GM21390 (cell line): Measurements from ENCODE around the gene GBGT1.

Experiments used
- ATAC-seq: cut with Tn5 transposase; IDR thresholded peaks from one replicate; pipeline ENCODE4 v1.9.1; 2021; ENCODE audit not compliant: unreplicated experiment

Gene GBGT1

DNA sequence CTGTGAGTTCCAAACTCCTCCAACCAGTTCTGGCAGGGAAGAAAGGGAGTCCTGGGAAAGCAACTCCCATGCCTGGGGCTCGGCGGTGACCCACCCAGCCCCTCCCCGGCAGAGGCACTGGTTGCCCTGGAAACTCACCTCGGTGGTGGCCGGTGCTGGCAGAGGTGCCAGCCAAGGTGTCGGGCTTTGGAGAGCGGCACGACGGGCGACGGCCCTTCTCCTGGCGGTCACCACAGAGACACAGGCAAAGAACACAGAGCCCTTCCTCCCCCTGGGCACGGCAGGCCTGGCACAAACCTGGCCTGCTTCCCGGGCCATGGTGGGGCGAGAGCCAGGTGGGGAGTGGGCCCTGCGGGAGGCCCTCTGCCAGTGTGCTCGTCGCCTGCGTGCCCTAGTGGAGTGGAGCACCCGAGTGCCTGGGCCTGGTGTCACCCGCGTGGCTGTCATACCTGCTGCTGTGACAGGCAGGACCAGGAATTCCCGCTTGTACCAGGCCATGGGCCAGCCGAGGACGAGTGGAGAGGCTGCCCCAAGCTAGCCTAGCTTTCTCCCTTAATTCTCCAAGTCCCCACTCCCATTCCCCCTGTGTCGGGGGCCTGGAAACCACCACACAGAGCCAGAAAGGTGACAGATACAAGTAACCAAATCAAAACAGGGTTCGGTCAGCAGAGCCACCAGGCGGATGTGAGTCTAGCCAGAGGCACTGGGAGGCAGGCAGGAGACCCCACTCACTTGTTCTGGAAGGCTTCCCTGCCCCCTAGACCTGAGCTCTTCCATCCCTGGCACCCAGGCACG, 34.5 kb downstream of the GBGT1 start:
- ATAC-seq: no peak

DNA sequence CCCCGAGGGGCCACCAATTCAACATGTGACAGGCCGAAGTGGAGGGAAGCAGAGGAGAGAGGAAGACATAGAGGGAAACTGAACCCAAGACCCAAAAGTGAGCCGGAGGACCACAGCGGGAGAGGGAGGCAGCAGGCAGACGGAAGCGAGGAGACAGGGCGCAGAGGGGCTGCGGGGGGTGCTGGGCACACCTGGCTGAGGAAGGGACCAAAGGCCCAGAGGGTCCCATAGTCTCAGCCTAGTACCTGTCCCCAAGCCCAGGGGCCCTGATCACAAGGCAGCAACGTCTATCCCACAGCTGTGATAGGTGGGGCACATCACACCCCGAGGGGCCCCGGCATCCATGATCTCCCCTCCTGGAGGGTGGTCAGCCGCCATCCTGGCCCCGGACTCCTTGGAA, 35.6 kb downstream of the GBGT1 start:
- no peak for ATAC-seq

DNA sequence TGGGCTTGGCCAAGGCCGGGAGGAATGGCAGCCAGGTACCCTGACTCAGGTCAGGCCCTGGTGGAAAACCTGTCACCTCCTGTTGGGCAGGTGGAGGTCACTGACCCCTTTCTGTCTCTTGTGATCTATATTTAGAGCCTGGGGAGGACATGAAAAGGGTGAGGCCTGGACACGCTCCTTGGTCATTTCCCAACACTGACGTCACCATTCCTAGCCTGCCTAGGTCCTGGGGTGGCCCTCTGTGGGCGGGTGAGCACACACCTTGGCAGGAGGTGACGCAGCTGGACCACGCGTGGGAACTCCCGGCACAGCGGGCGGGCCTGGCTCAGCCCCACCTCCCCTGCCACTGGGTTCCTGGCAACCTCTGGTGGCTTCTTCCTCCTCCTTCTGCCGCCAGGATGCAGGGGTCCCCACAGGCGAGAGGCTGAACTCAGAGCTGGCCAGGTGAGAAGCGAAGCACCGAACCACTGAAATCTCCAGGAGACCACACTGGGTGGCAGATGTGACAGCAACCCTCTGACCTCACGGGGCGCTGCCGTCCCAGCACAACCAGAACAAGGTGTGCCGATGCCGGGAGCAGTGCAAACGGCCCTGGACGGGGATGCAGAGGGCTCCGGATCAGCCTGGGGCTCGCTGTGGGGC, 36.3 kb downstream of the GBGT1 start:
- ATAC-seq: no peak

DNA sequence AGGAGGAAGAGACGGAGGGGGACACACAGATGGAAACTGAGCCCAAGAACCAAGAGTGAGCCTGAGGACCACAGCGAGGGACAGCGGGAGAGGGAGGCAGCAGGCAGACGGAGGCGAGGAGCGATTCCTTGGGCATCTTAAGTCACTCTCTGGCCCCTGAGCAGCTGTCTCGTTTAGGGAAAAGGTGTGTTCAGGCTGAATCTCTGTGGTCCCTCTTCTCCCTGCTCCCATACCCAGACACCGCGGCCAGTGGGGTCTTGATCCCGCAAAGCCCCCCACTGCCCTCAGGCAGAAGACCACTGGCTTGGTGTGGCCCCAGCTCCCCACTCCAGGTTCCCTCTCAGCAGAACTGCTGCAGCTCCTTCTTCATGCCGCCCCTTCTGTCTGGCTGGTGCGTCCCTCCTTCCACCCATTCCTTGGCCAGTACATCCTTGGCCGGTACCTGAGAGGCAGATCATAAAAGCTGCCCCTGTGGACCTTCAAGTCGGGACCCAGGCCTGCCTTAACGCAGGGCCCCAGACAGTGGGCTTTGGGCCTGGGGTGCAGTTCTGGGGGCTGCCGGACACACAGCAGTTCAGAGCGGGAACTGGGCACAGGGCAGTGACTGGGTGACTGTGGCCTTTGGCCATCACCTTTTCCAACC, 36.9 kb downstream of the GBGT1 start:
- no peak for ATAC-seq

DNA sequence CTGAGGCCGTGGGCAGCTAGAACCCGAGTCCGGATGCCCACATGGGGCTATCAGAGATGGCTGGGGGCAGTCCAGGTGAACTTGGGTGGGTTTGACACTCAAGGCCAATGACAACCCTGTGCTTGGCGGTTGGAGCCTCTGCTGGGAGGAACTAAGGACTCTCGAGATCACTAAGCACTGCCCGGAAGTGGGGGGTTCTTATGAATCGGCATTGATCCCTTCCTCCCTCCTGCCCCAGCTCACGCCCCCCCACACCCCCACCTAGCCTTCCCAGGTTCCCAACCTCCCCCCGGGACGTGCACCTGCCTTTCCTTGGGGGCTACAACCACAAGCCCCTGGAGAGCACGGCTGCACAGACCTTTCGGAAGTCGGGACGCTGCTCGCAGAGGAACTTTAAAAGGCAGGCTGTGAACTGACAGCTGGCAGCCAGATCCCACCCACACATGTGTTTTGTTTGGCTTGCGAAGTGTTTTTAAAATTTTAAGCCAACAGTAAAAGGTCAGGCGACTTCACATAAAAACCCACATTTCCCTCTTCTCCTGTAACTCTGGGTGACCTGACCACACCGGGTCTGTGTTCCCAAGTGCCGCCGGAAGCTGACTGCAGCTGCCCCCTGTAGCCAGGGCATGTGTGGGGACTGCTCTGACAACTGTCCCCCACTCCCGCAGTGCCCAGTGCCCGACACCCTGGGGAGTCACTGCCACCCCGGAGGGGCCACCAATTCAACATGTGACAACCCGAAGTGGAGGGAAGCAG, 37.6 kb downstream of the GBGT1 start:
- no peak for ATAC-seq

DNA sequence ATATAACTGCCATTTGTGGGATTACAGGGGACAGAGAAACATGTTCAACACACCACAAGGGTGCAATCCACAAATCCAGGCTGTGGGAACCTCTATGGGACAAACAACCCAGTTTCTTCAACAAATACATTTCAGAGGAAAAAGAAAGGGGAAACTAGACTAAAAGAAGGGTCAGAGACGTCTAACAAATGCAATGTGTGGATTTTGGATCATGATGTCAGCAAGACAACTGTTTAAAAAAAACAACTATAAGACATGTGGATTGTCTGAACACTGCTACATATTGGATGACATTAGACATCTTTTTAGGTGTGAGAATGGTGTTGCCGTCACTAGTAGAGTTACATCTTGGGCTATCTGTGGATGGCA, 38.8 kb downstream of the GBGT1 start:
- no peak for ATAC-seq

DNA sequence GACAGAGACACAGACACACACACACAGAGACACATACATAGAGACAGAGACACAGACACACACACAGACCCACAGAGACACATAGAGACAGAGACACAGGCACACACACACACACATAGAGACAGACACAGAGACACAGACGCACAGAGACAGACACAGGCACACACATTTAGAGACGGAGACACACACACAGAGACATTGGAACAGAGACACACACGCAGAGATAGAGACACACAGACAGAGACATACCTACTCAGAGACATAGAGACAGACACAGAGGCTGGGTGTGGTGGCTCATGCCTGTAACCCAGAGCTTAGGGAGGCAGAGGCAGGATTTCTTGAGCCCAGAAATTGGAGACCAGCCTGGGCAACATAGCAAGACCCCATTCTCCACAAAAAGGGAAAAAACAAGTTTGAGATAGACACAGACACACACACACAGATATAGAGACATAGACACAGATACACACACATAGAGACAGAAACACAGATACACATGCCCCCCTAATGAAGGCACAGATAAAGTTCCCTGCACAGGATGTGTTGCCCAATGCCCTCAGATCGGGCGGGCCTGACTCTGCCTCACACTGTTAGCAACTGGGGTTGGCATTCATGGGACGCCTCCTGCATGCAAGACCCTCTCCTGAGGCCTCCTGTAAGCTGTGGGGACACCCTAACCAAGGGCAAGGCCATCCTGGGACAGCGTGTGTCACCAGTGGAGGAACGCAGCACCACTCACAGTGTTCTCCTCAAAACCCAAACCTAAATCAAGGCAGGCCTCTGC, 39.4 kb downstream of the GBGT1 start:
- ATAC-seq: no peak

DNA sequence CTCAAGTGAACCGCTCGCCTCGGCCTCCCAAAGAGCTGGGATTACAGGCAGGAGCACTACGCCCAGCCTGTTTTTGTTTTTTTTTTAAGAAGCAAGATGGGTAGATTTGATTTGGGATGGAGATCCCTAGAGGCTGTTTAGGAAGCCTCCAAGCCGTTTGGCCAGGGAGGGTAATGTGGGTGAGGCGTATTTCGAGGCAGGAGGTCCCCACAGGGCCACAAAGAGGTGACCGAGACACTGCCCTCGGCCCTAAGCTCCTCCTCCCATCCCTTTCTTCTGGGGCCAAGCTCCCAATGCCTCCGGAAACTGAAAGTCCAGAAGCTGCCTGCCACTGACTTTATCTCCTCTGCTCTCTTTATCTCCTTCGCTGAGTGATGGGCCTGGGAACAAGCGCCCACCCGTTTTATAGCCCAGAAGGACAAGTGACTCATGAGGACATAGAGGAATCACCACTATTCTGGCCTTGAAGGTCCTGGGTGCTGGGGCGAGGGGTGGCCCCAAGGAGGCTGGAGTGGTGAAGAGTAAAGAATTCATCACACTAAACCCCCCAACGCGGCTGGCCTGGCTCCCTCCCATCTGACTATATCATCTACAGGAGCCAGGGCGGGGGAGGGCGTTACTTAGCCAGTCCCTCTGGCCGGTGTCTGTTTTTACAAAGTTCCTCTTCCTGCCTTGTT, 40.6 kb downstream of the GBGT1 start:
- ATAC-seq: no peak

DNA sequence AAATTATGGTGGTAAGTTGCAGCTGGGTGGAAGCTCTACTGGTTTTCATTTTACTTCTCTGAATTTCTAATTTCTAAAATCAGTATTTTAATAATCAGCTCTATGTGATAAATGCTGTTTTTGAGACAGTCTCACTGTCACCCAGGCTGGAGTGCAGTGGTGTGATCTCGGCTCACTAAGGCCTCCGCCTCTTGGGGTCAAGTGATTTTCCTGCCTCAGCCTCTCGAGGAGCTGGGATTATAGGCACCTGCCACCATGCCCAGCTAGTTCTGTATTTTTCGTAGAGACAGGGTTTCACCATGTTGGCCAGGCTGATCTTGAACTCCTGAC, 41.1 kb downstream of the GBGT1 start:
- no peak for ATAC-seq

DNA sequence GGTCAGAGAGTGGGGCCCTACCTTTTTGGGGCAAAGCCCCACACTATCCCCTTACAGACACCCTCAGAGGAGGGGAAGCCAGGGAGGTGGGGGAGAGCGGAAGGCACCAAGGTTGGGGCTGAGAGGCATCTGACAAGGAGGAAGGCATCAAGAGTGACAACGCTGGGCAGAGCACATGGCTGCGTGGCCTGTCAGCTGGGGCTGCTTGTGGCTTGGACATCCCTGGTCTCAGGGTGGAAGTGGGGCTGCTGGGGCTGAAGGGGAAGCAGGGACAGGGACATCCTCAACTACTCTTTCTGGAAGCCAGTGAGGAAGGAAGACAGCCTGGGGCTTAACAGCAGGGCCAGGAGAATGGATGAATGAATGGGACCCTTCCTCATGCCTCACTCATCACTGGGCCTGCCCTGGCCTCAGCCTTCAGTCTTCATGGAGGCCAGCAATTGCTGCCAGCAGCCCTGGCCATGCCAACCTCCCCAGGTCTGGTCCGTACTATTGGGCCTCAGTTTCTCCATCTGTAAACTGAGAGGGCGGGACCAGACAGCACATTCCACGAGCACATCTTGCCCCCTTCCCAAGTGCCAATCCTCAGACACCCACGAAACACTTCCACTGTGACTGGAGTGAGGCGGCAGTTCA, 41.7 kb downstream of the GBGT1 start:
- ATAC-seq: no peak

DNA sequence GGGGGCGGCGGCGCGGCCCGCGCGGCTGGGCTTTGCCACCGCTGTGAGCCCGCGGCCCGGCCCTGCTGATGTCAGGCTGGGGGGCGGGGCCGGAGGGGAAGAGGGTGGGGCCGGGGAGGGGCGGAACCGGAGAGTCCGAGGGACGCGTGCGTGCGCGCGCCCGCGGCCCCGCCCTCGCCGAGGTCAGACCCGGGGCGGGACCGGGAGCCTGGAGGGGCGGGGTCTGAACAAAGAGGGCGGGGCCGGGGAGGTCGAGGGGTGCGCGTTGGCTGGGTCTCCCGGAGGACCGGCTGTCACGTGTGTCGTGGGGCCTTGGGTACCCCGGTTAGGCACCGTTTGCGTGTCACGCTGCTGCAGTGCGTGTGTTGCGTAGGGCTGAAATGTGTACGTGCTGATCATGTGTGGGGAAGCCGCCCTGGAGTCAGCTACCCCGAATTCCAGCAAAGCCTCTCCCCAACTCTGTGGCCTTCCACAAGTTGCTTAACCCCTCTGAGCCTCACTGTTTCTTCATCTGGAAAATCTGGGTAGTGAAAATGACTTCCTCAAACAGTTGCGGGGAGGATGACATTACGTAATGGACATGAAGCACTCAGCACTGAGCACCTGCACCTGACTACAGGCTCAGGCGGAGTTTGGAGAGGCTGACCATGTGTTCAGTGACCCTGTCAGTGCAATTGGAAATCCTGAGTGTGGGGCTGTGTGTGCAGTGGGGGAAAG, 42.4 kb downstream of the GBGT1 start, which contains the start of gene RALGDS:
Gene RALGDS, minus strand, starts transcription at position 43 of the 717 bp plus-strand sequence. CDS start 86 bp downstream, outside the sequence.
- ATAC-seq: peak; percentile 62

DNA sequence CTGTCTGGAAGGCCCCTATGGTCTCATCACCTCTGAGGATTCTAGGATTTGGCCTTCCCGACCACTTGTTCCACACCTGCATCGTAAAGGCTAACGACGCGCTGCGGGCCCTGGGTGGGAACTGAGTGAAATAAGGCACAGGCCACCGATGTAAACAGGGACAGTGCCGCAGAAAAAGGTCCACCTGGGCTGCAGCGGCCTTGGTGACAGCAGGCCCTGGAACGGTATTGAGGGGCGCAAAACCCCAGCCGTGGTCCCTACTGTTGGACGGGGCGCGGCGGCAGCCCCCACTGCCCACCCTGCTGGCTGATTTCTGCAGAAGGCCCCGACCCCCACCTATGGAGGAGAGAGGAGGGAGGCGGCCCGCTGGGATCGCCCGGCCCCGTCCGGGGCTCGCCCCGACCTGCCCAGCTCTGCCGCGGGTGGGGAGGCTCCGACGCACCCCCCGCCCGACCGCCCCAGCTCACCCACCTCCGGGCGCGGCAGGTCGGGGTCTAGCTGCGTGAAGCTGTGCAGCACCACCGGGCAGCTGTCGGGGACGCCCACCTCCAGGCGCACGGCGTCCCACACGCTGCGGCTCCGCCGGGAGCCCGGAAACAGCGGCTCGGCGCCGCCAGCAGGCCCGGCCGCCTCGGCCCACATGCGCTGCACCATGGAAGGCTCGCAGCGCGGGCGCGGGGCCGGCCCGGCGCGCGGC, 43.1 kb downstream of the GBGT1 start:
- no peak for ATAC-seq

DNA sequence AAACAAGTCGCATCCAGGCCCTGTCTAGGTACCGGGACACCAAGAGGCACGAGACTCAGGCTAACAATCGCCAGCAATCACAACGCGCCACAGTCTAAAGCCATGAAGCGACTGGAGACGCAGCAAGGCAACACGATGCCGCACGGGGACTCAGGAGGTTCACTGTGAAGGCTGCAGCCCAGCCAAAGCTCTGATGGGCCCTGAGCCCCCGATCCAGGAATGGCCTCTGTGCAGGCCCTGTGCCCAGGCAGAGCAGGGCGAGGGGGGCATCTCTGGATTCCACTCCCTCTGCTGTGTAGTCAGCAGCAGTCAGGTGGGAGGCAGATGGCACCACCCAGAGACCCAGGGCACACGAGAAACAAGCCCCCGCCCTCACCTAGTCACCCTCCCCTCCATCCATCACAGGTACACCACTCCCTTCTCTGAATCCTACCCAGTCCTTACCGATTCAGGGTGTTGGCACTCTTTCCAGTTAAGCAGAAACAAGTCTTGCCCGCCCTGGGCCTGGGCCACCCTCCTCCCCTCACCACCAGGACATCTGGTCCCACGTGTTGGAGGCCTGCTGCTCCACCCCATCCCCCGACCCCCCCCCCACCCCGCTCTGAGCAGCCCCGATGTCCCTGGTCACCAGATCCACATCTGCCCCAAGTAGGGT, 43.7 kb downstream of the GBGT1 start:
- no peak for ATAC-seq

DNA sequence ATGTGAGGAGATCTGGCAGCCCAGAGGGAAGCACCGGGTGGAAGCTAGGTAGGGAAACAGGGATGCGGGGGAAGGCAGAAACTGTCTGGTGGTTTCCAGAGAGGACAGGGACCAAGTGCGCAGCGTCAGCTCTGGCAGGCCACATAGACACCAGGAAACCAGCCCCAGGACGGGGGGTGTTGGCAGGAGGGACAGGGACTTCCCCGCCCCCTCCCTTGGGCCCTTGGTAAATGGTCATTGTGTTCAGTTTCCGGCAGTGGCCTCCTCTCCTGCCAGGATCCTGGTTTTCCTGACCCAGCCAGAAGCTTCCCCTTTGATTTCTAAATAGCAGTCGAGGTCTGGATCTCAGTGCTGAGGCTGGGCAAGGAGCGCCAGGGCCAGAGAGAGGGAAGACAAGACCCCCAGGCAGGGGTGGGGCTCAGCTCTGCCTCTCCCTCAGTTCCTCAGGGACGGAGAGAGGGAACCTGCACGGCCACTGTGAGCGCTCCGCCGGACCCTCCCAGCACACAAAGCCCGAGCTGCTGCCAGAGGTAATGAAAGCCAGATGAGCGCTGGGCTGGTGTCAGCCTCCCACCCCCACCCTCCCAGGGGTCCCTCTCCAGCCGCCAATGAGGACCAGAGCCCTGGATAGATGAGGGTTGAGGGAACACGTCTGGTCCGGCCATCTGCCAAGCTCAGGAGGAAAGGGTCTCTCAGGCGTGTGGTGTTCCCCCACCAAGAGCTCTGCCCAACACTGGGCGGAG, 44.4 kb downstream of the GBGT1 start:
- no peak for ATAC-seq

DNA sequence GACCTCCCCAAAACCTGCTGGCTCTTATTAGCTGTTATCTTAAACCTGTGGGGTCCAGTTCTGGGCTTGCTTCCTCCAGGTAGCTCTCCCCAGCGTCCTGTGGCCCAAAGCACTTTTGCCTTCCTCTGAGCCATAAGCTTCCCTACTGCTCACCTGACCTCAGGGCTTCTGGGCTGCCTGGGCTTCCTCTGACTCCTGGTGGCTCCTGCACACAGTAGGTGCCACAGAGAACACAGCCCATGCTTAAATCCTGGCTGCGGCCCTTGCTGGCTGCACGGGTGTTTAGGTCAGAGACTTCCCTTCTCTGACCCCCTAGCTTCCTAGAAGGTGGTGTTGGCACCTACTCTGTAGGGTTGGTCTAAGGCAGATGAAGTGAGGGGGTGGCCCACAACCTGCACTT, 45.1 kb downstream of the GBGT1 start:
- ATAC-seq: no peak

DNA sequence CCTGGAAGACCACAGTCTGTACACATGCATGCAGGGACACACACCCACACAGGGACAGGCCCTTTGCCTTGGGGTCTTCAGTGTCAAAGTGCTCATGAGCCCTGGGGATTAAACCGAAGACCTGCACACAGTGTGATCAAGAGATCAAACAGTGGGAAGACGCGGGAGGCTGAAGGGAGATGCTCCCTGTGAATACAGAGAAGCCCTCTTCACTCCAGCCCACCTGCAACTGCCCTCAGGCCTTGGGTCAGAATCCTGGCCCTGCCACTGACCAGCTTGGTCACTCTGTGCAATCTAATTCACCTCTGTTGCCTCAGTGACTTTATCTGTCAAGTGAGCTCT, 45.6 kb downstream of the GBGT1 start:
- ATAC-seq: no peak
